NCI-H1105 (cell line): Measurements from ENCODE around the gene DHX35.

Source experiments
- DNase-seq: peaks from one replicate; lab custom pipeline; 2025; lab: John Stamatoyannopoulos, UW

Gene DHX35

GRCh38 chr20:39066471-39067242 lies 104.5 kb downstream of the DHX35 start:
- no peak for DNase-seq

GRCh38 chr20:39067526-39068216 lies 105.5 kb downstream of the DHX35 start:
- no peak for DNase-seq

DNA sequence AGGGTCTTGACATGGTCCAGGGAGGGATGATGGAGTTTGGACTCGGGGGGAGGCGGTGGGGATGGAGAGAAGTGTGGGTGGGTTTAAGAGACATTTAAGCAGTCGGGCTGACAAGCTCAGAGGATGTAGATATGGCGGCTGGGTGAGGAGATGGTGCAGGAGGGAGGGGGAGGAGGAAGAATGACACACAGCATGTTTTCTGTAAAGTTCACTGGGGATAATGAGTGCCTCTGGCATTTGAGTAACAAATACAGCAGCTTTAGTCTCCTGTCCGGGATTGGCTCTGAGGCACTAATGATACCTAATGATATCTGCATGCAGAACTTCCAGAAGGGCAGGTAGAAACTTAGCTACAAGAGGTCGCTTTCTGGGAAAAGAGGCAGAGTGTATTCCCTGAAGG lies 107.8 kb downstream of the DHX35 start:
- no peak for DNase-seq

DNA sequence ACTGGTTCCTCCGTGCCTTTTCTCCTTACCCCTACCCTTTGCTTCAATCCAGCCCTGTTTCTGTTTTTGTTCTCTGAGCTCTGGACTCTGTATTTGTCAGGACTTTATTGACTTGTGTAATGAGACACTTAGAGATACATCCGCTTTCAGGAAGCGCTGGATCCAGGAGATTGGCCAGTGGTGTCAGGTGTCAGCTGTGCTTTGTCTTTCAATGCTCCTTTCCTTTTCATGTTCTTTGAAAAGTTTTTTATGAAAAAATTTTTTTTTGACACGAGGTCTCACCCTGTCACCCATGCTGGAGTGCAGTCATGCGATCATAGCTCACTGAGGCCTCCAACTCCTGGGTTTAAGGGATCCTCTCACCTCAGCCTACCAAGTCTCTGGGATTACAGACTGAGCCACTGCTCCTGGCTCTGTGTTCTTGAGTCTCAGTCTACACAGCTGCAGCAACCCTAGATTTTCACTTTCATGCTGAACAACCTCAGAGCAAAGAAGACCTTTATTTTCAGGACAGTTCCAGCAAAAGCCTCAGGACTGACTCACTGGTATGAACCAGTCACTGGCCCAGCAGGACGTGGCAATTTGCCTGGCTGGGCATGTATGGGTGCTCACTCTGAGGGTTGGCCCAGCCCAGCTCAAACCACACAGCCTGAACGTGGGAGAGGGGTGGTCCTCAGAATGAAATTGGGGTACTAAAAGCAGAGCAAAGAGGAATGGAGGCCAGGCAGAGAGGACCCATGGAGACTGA lies 108.5 kb downstream of the DHX35 start:
- no peak for DNase-seq

- no peak for DNase-seq
Observed at GRCh38 chr20:39072132-39072531, 110.0 kb downstream of the DHX35 start.

GRCh38 chr20:39072653-39073052 lies 110.5 kb downstream of the DHX35 start:
- DNase-seq, result no peak

- DNase-seq, result no peak
Observed at GRCh38 chr20:39075731-39076130, 113.6 kb downstream of the DHX35 start.

DNA sequence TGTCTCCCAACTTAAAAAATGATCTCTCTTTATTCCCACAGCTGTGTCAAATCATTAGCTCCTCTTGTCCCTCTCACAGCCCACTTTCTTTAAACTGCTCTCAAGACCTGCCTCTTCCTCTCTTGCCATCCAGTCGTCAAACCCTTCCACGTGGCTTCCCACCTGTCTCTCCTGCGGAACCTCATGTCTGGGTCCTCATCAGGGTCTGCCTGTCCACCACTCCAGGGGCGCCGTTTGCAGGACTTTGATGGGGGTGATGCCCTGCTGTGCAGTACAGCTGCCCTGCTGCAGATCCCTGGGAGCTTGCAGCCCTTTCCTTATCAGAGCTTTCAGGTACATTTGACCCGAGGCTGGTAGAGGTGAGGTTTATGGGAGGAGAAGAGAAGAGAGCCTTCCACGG lies 114.8 kb downstream of the DHX35 start:
- DNase-seq, result no peak

- no peak for DNase-seq
Observed at GRCh38 chr20:39080326-39080725, 118.2 kb downstream of the DHX35 start.

DNA sequence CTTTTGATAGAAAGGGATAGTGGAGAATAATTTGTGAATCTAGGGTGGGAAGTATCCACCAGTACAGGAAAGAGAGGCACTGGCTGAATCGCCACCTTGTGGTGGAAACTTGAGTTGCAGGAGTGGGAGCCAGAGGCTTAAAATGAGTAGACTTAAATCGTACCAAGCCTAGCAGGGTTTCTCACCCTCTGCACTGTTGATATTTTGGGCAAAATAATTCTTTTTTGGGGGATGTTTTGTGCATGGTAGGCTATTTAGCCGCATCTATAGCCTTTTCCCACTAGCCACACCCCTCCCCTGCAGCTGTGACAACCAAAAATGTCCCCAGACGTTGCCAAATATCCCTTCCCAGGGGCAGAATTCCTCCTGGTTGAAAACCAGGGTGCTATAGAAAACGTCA lies 119.1 kb downstream of the DHX35 start:
- peak; percentile 62 for DNase-seq

- no peak for DNase-seq
Observed at GRCh38 chr20:39082622-39083398, 120.7 kb downstream of the DHX35 start.

DNA sequence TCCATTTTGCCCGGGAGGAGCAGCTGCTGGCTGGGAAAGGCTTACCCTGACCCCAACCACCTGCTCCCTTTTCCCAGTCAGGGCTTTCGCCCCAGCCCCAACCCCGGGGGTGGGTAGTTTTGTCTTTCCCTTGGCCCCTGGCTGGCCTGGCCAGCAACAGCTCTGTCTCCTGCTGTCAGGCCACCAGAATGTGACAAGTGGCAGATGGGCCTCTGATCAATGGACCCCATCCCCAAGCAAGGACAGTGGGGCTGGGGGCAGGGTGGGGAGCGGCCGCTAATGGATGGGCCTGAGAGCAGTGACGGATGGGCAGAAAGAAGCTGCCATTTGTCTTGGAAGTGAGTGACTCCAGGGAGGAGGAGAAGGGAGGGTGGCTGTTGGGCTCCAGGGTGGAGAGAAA lies 121.6 kb downstream of the DHX35 start:
- DNase-seq, result no peak

DNA sequence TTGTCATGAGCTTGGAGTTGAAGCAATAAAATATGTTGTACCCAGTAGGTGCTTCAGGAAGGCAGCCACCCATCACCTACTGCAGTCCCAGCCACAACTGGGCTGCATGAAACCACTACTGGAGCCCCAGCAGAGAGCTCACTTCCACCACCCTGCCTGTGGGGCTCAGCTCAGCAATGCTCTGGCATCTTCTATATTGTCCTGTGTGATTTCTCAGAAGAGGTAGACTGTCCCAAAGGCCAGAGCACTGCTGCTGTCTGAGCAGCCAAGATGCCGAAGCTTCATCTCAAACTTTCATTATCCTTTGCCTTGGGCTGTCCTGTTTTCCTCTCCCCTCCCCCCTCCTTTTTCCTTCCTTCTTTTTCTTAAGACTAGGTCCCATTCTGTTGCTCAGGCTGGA lies 126.9 kb downstream of the DHX35 start:
- DNase-seq, result no peak
